PC-9 (cell line): ENCODE results near the gene DLAT. TPM values are rescaled to one million over a fixed set of nuclear protein-coding genes. Genes with fewer than 3 reads are reported as not detected.
"Not testable (repeated sequence)": the region's sequence is repeated elsewhere in the genome, so short reads cannot be mapped to it uniquely, and the experiment has no call there.

Experiments
- BruUV-seq: library from RNA; stranded (reverse); fragments of 400-500 nt; replicated peaks from 2 replicates; lab custom pipeline; 2021; lab: Mats Ljungman, UMichigan
- CTCF ChIA-PET: fragments of 300-600 bp; sonication (Branson Sonifier 250); formaldehyde crosslinking; loops from one replicate; lab custom pipeline; 2022; ENCODE audit warnings: antibody characterized with exemption; lab: Charles Lee
- POLR2A ChIA-PET: fragments of 300-600 bp; sonication (Branson Sonifier 250); formaldehyde crosslinking; loops from one replicate; lab custom pipeline; 2022; ENCODE audit warnings: antibody characterized with exemption; ENCODE audit not compliant: unreplicated experiment; lab: Charles Lee
- DNase-seq, 2 experiments: peaks; one replicate each; pipeline versions ENCODE4 v3.0.0 to v3.0.0-alpha.2; 2015 to 2022; ENCODE audit warnings: mixed read lengths in 1 of 2
- H2AFZ ChIP-seq: fragments of 200-600 bp; sonication (generic); 2 replicates; pipeline ENCODE4 v1.8.1; 2017; ENCODE audit warnings: antibody characterized with exemption
- H3F3A ChIP-seq: fragments of 200-600 bp; sonication (generic); 2 replicates; pipeline ENCODE4 v1.8.1; 2017; ENCODE audit warnings: antibody characterized with exemption, mild to moderate bottlenecking, low read depth; ENCODE audit not compliant: insufficient read depth
- H3K27ac ChIP-seq: fragments of 200-600 bp; sonication (generic); 2 replicates; pipeline ENCODE4 v1.6.1; 2016; ENCODE audit warnings: mixed run types
- H3K27me3 ChIP-seq: fragments of 200-600 bp; sonication (generic); 2 replicates; pipeline ENCODE4 v1.6.1; 2016; ENCODE audit warnings: low read depth, mixed run types; ENCODE audit not compliant: insufficient read depth
- H3K36me3 ChIP-seq: fragments of 200-600 bp; sonication (generic); 2 replicates; pipeline ENCODE4 v1.6.1; 2016; ENCODE audit warnings: low read depth, mixed run types
- H3K4me1 ChIP-seq: fragments of 200-600 bp; sonication (generic); replicated peaks from 2 replicates; pipeline ENCODE4 v1.6.1; 2016; ENCODE audit warnings: mixed run types; ENCODE audit not compliant: insufficient read depth
- H3K4me2 ChIP-seq: fragments of 200-600 bp; sonication (generic); 2 replicates; pipeline ENCODE4 v1.6.1; 2017; ENCODE audit warnings: mixed run types
- H3K4me3 ChIP-seq: fragments of 200-600 bp; sonication (generic); 2 replicates; pipeline ENCODE4 v1.6.1; 2016; ENCODE audit warnings: mixed run types
- H3K79me2 ChIP-seq: fragments of 200-600 bp; sonication (generic); 2 replicates; pipeline ENCODE4 v1.6.1; 2017; ENCODE audit warnings: low read depth, mixed run types
- H3K9me2 ChIP-seq: fragments of 200-600 bp; sonication (generic); 2 replicates; pipeline ENCODE4 v1.8.1; 2017; ENCODE audit warnings: mild to moderate bottlenecking; ENCODE audit not compliant: insufficient read depth
- H3K9me3 ChIP-seq: fragments of 200-600 bp; sonication (generic); 2 replicates; pipeline ENCODE4 v1.8.1; 2016; ENCODE audit warnings: low read depth; ENCODE audit not compliant: insufficient read depth
- H4K20me1 ChIP-seq: fragments of 200-600 bp; sonication (generic); 2 replicates; pipeline ENCODE4 v1.8.1; 2017; ENCODE audit not compliant: insufficient read depth
- EZH2 ChIP-seq: fragments of 200-600 bp; sonication (generic); IDR thresholded peaks from 2 replicates; pipeline ENCODE4 v1.8.0; 2017; ENCODE audit warnings: antibody characterized with exemption, low read depth
- intact Hi-C: fragments of 100-400 bp; cut with micrococcal nuclease; formaldehyde crosslinking; loops from one replicate; pipeline ENCODE4 v1.10.0; 2022; ENCODE audit not compliant: unreplicated experiment
- total RNA-seq: library from RNA; stranded (reverse); gene quantifications from 2 replicates; pipeline ENCODE4 v1.2.3, GENCODE V29; 2021
- TF ChIP-seq, protein P1 (sequence below): fragments of 200-600 bp; sonication (generic); conservative IDR thresholded peaks from 2 replicates; pipeline ENCODE4 v1.6.1; 2017; ENCODE audit warnings: mixed run types, antibody characterized with exemption, mild to moderate bottlenecking, moderate library complexity

Gene DLAT
- total RNA-seq, 1 experiment from 2014 or later, result 44.9 TPM

GRCh38 chr11:111992206-111992855 lies 32.9 kb upstream of the DLAT start:
- ChIA-PET POLR2A (no interaction called here), CTCF (no interaction called here)
- no peaks in the 10 kb centered on the region for H3K9me2 ChIP-seq
- 0 out of 2 replicates have a peak, but pooled peaks cover 8% of the 10 kb centered on the region for H3K4me1 ChIP-seq
- no peak overlapping the region for H2AFZ ChIP-seq
- TF ChIP-seq, protein P1, sequence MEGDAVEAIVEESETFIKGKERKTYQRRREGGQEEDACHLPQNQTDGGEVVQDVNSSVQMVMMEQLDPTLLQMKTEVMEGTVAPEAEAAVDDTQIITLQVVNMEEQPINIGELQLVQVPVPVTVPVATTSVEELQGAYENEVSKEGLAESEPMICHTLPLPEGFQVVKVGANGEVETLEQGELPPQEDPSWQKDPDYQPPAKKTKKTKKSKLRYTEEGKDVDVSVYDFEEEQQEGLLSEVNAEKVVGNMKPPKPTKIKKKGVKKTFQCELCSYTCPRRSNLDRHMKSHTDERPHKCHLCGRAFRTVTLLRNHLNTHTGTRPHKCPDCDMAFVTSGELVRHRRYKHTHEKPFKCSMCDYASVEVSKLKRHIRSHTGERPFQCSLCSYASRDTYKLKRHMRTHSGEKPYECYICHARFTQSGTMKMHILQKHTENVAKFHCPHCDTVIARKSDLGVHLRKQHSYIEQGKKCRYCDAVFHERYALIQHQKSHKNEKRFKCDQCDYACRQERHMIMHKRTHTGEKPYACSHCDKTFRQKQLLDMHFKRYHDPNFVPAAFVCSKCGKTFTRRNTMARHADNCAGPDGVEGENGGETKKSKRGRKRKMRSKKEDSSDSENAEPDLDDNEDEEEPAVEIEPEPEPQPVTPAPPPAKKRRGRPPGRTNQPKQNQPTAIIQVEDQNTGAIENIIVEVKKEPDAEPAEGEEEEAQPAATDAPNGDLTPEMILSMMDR, result no peak
- H3F3A ChIP-seq, result 0 out of 2 replicates have a peak, but pooled peaks cover 14% of the 10 kb centered on the region
- no peak overlapping the region for H3K4me3 ChIP-seq
- H3K79me2 ChIP-seq, result no peaks in the 10 kb centered on the region
- no peak overlapping the region for H3K4me2 ChIP-seq
- intact Hi-C loops, result no loop called here
- H3K36me3 ChIP-seq, result no peaks in the 10 kb centered on the region
- no TSS peak for BruUV-seq
- H4K20me1 ChIP-seq, result no peaks in the 10 kb centered on the region
- H3K9me3 ChIP-seq, result no peaks in the 10 kb centered on the region
- H3K27ac ChIP-seq, result no peak overlapping the region
- DNase-seq, result no peak
- no peaks in the 10 kb centered on the region for H3K27me3 ChIP-seq

- Histone ChIP-seq H3K4me2 (no peak overlapping the region), H2AFZ (no peak overlapping the region), H3K4me3 (no peak overlapping the region), H3K27ac (no peak overlapping the region), H3K4me1 (0 out of 2 replicates have a peak, but pooled peaks cover 3% of the 10 kb centered on the region), H3K9me3 (no peaks in the 10 kb centered on the region), H4K20me1 (no peaks in the 10 kb centered on the region), H3K36me3 (no peaks in the 10 kb centered on the region), H3K27me3 (no peaks in the 10 kb centered on the region), H3K79me2 (no peaks in the 10 kb centered on the region), H3K9me2 (no peaks in the 10 kb centered on the region), H3F3A (no peaks in the 10 kb centered on the region)
- no peak for DNase-seq
- TF ChIP-seq, protein P1, result no peak
- no peak for TF ChIP-seq EZH2
- BruUV-seq, result no TSS peak
- intact Hi-C loops, result loop anchor here (5.0 kb wide), 1 partner anchor 119 kb away; the partner anchor contains the start of genes CFAP68 and FDXACB1
- ChIA-PET CTCF (no interaction called here), POLR2A (no interaction called here)
Measured at GRCh38 chr11:111996129-111996528, 29.1 kb upstream of the DLAT start.

- DNase-seq, result peak in 1 of 2 experiments; percentile 42
- Histone ChIP-seq H3K4me2 (peak overlapping the region; percentile 55; the same call in 1 of the 2 replicates), H2AFZ (0 out of 2 replicates have a peak overlapping the region, but pooled peaks have one; percentile 62)
- H3K27me3 ChIP-seq, H3F3A ChIP-seq, BruUV-seq, H3K9me2 ChIP-seq, H3K27ac ChIP-seq, H3K9me3 ChIP-seq, H3K4me1 ChIP-seq, H3K36me3 ChIP-seq, H4K20me1 ChIP-seq, POLR2A ChIA-PET, H3K79me2 ChIP-seq, H3K4me3 ChIP-seq: not testable (repeated sequence)
- TF ChIP-seq, protein P1, result peak; percentile 55
- CTCF ChIA-PET, result interaction anchor here (1.4 kb wide), 1 partner anchor 15 kb away, joined by 6 read pairs; no protein-coding TSS in a partner anchor
- intact Hi-C loops, result loop anchor here (5.0 kb wide), 1 partner anchor 119 kb away; the partner anchor contains the start of genes CFAP68 and FDXACB1
Measured at GRCh38 chr11:111996669-111997068, 28.5 kb upstream of the DLAT start.
